ENCODE results near the gene ADAM30. TPM values are rescaled to one million over a fixed set of nuclear protein-coding genes. Genes with fewer than 3 reads are reported as not detected.

The ADAM30 gene
- total RNA-seq, 1 donor from 2014 or later = not detected

Other genes with a start within 250 kb of the ADAM30 start
- 4.9 TPM for gene ZNF697, start 248.2 kb downstream of the ADAM30 start, total RNA-seq
- 60.0 TPM for gene PHGDH, start 184.6 kb downstream of the ADAM30 start, total RNA-seq
- not detected for gene HMGCS2, start 127.6 kb downstream of the ADAM30 start, total RNA-seq
- gene REG4, start 85.1 kb downstream of the ADAM30 start, total RNA-seq = not detected
- gene NOTCH2, start 173.1 kb upstream of the ADAM30 start, total RNA-seq = 159 TPM